Left kidney (tissue), 8 donors: ENCODE data around the gene PRKACA. TPM values are rescaled to one million over a fixed set of nuclear protein-coding genes. Genes with fewer than 3 reads are reported as not detected.

Experiments
- DNase-seq: peaks from one replicate; pipeline ENCODE4 v3.0.0-alpha.2; 2013
- long read RNA-seq, 8 donors: transcript quantifications; one replicate each; lab custom pipeline, GENCODE V29; 2026
- polyA plus RNA-seq: library from polyadenylated mRNA; unstranded; fragments of 120-200 nt; gene quantifications from one replicate; pipeline ENCODE4 v1.2.1, GENCODE V29; 2013; ENCODE audit not compliant: insufficient read length

PRKACA gene
- 96.2 TPM for polyA plus RNA-seq
- long read RNA-seq, donor 1, transcript PRKACA-201 (10 exons, 2,677 nt): major isoform, 42 of 44 reads
- long read RNA-seq, donor 1, partial matches to known transcripts: 0 of 44 reads
- long read RNA-seq, donor 1, other reads (novel, unspliced or antisense): 0 of 44 reads
- long read RNA-seq, donor 2, transcript PRKACA-201 (10 exons, 2,677 nt): major isoform, 25 of 27 reads
- long read RNA-seq, donor 2, partial matches to known transcripts: 0 of 27 reads
- long read RNA-seq, donor 2, other reads (novel, unspliced or antisense): 0 of 27 reads
- long read RNA-seq, donor 3, transcript PRKACA-201 (10 exons, 2,677 nt): major isoform, 20 of 93 reads
- long read RNA-seq, donor 3, partial matches to known transcripts: 73 of 93 reads
- long read RNA-seq, donor 3, other reads (novel, unspliced or antisense): 0 of 93 reads
- long read RNA-seq, donor 4, partial matches to known transcripts: 0 of 1 reads
- long read RNA-seq, donor 4, other reads (novel, unspliced or antisense): 0 of 1 reads
- long read RNA-seq, donor 5, transcript PRKACA-201 (10 exons, 2,677 nt): major isoform, 19 of 20 reads
- long read RNA-seq, donor 5, partial matches to known transcripts: 0 of 20 reads
- long read RNA-seq, donor 5, other reads (novel, unspliced or antisense): 0 of 20 reads
- long read RNA-seq, donor 6, transcript PRKACA-201 (10 exons, 2,677 nt): major isoform, 14 of 215 reads
- long read RNA-seq, donor 6, partial matches to known transcripts: 200 of 215 reads
- long read RNA-seq, donor 6, other reads (novel, unspliced or antisense): 0 of 215 reads
- long read RNA-seq, donor 7, transcript PRKACA-201 (10 exons, 2,677 nt): major isoform, 21 of 21 reads
- long read RNA-seq, donor 7, partial matches to known transcripts: 0 of 21 reads
- long read RNA-seq, donor 7, other reads (novel, unspliced or antisense): 0 of 21 reads
- long read RNA-seq, donor 8, transcript PRKACA-201 (10 exons, 2,677 nt): major isoform, 9 of 10 reads
- long read RNA-seq, donor 8, partial matches to known transcripts: 0 of 10 reads
- long read RNA-seq, donor 8, other reads (novel, unspliced or antisense): 0 of 10 reads

- DNase-seq: peak; percentile 98
These were observed at the start of gene PRKACA for GRCh38 chr19:14117668-14118164. PRKACA (minus strand) TSS chr19:14117762; CDS start chr19:14117547, 215 bp downstream.

GRCh38 chr19:14166999-14167575, 49.5 kb upstream of the PRKACA start:
- DNase-seq: no peak

- no peak for DNase-seq
These were observed 48.6 kb upstream of the PRKACA start for GRCh38 chr19:14165990-14166830.

- DNase-seq: no peak
These were observed 47.3 kb upstream of the PRKACA start for GRCh38 chr19:14164724-14165493.

- DNase-seq: no peak
These were observed 46.5 kb upstream of the PRKACA start for GRCh38 chr19:14164082-14164481.

- no peak for DNase-seq
These were observed 45.3 kb upstream of the PRKACA start for GRCh38 chr19:14162871-14163297.

- no peak for DNase-seq
These were observed 43.7 kb upstream of the PRKACA start for GRCh38 chr19:14161305-14161704.

GRCh38 chr19:14160017-14160703, 42.6 kb upstream of the PRKACA start:
- DNase-seq: no peak

GRCh38 chr19:14159059-14159458, 41.5 kb upstream of the PRKACA start:
- DNase-seq: no peak

- DNase-seq: no peak
These were observed 40.9 kb upstream of the PRKACA start for GRCh38 chr19:14158276-14159023.

- DNase-seq: no peak
These were observed 39.6 kb upstream of the PRKACA start for GRCh38 chr19:14156971-14157717.

- DNase-seq: no peak
These were observed 38.6 kb upstream of the PRKACA start for GRCh38 chr19:14156122-14156521.

GRCh38 chr19:14155371-14155770, 37.8 kb upstream of the PRKACA start:
- no peak for DNase-seq

- DNase-seq: no peak
These were observed 35.2 kb upstream of the PRKACA start for GRCh38 chr19:14152713-14153112.

- DNase-seq: no peak
These were observed 33.5 kb upstream of the PRKACA start for GRCh38 chr19:14150770-14151661.

- DNase-seq: no peak
These were observed 32.6 kb upstream of the PRKACA start for GRCh38 chr19:14150041-14150769.
